ENCODE data around the gene ABCC3.
"Not testable (repeated sequence)": the region's sequence is repeated elsewhere in the genome, so short reads cannot be mapped to it uniquely, and the experiment has no call there.

The ABCC3 gene

GRCh38 chr17:50707289-50708049 lies 72.8 kb downstream of the ABCC3 start, which contains the start of gene ANKRD40:
Gene ANKRD40 (minus strand): TSS chr17:50707914. CDS start chr17:50707654, 260 bp downstream.
- DNase-seq (ENCODE audit: low spot score), result peak; percentile 89

- no peak for DNase-seq (ENCODE audit: low spot score)
Measured at GRCh38 chr17:50708050-50709000, 73.6 kb downstream of the ABCC3 start.

DNA sequence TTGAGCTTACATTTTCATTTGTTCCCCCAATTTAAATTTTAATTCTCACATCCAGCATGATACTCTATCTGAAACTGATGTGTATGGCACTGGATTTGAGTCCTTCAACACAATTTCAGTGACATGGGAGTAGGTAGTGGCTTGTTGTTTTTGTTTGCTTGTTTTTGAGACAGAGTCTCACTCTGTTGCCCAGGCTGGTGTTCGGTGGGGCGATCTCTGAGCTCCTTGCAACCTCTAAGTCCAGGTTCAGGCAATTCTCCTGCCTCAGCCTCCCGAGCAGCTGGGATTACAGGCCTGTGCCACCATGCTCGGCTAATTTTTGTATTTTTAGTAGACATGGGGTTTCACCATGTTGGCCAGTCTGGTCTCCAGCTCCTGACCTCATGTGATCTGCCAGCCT lies 74.4 kb downstream of the ABCC3 start:
- not testable (repeated sequence) for DNase-seq (ENCODE audit: low spot score)

DNA sequence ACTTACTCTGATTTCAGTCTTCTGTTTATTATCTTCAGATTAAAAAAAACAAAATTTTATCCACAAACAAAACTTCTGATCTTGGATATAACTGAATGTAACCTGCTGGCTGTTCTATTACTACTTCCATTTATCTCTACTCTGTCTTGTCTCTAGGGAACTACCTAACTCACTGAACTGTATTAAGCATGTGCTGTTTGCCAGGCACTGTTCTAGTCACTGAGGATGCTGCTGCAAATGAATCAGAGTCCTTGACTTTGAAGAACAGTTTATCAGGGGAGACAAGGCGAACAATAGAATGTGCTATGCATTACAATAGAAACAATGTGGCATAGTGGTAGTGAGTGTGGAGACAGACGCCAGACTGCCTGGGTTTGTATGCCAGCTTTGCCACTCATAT lies 75.3 kb downstream of the ABCC3 start:
- no peak for DNase-seq (ENCODE audit: low spot score)

- DNase-seq (ENCODE audit: low spot score), result no peak
Measured at GRCh38 chr17:50710650-50711049, 76.0 kb downstream of the ABCC3 start.

GRCh38 chr17:50712641-50713040 lies 78.0 kb downstream of the ABCC3 start:
- no peak for DNase-seq (ENCODE audit: low spot score)

DNA sequence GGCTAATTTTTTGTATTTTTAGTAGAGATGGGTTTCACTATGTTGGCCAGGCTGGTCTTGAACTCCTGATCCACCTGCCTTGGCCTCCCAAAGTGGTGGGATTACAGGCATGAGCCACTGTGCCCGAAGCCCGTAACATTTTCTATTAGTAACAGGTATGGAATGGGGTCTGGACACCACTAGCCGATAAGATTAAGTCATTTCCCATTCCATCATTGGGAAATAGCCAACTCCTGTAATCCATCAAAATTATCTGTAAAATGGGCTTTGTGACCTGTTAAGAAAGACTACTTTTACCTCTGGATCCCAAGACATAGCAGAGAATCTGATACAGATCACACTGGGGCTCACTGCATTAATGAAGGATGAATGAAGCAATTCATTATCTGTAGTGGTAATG lies 80.8 kb downstream of the ABCC3 start:
- no peak for DNase-seq (ENCODE audit: low spot score)

DNA sequence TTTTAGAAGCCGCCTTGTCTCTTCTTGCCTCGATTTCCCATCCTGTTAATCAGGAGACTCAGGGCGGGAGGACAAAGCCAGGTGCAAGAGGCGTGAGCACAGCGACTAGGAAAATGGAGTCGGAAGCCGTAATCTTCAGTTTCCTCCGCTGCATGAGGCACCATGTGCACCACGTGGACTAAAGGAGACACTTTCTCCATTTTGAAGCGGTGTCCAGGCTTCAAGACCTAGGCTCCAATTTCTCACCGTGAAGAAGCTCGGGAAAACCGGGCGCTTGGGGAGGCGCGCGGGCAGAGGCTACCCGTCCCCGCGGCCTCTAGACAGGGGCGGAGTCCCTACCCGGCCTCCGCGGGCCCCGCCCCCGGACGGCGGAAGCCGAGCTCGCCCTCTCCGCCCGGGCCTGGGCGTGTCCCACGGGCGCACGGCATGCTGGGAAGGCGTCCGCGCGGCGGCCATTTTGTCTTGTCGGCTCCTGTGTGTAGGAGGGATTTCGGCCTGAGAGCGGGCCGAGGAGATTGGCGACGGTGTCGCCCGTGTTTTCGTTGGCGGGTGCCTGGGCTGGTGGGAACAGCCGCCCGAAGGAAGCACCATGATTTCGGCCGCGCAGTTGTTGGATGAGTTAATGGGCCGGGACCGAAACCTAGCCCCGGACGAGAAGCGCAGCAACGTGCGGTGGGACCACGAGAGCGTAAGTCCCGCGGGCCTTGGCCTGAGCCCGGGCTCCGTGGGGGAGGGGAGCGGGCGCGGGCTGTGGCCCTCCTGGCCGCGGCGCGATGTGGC lies 84.7 kb downstream of the ABCC3 start, which contains the start of gene LUC7L3:
Gene LUC7L3, plus strand, starts transcription at position 460 of the 780 bp plus-strand sequence. Its CDS starts 130 bp downstream, at position 590.
- DNase-seq (ENCODE audit: low spot score), result peak; percentile 99

DNA sequence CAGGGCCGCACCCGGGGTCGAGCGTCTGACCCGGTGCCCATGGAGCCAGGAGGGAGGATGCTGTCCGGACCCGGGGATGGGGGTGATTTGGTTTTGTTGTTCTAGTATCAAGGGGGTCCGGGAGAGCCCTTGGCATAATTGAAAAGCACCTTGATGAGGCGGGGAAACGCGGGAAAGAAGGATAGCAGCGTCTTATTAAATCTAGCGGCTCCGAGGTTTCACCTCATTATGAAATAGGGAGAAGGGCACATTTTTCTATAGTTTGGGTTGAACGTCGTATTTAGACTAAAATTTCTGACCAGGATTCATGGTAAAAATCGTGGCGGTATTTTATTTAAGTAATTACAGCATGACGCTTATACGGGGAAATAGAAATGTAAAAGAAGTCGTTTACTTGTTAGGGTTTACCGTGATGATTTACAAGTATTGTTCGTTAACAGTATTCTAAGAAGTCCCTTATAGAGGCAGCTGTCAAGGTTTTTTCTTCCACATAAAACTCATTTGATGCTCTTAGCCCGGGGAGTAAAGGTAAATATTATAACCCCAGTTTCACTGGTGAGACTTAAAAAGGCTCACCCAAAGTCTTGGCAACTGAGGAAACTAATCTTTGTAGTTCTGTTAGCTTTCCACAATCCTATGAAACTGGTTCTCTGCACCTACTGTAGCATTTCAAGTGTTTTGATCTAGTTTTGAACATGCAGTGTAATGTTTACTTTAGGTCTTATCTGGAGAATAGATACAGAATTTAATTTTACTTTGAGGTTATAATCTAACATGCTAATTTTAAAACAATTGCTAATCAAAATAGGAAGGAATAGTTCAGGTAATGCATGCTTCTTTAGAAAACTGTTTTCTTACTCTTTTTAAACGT lies 85.5 kb downstream of the ABCC3 start:
- no peak for DNase-seq (ENCODE audit: low spot score)

GRCh38 chr17:50721194-50722010 lies 86.7 kb downstream of the ABCC3 start:
- DNase-seq (ENCODE audit: low spot score), result no peak

DNA sequence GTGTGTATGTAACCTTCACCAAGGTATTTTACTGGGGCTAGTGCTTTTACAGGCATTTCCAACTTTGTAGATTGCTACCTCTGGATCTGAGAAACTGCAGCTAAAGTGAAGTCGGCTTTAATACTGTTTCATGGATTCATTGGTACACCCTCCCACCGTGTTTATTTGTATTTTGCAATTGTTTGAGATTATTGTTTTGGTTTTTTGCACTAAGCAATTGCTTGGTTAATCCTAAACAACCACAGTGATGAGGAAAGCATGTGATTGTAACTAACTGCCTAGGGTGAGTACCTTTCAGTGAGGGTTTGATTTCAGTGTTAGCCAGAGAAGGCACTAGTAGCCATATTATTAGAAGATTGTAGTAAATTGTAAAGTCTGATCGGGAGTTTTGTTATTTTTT lies 88.1 kb downstream of the ABCC3 start:
- DNase-seq (ENCODE audit: low spot score), result no peak

- DNase-seq (ENCODE audit: low spot score), result not testable (repeated sequence)
Measured at GRCh38 chr17:50724622-50725021, 89.9 kb downstream of the ABCC3 start.

DNA sequence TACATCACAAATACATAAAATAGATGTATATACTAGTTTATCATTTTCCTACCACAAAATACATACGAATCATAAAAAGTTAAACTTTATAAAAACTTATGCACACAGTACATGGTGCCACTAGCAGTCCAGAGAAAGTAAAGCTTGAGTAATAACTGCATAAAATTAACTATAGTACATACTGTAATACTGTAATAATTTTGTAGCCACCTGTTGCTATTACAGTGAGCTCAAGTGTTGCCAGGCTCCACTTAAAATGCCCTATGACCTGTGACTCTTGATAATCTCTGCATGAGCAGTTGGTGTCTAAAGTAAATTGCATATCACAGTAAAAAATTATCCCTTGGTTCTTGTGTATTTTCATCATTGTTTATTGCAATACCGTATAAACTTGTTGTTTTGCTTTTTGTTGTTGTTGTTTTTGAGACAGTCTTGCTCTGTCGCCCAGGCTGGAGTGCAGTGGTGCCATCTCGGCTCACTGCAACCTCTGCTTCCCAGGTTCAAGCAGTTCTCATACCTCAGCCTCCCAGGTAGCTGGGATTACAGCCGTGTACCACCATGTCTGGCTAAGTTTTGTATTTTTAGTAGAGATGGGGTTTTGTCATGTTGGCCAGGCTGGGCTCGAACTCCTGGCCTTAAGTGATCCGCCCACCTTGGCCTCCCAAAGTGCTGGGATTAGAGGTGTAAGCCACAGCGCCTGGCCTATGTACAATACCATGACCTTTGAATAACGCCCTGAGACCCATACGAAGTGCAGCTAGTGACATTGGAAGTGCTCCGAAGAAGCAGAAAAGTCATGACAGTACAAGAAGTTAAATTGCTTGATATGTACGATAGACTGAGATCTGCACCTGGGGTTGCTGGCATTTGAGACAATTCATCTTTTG lies 91.3 kb downstream of the ABCC3 start:
- no peak for DNase-seq (ENCODE audit: low spot score)

DNA sequence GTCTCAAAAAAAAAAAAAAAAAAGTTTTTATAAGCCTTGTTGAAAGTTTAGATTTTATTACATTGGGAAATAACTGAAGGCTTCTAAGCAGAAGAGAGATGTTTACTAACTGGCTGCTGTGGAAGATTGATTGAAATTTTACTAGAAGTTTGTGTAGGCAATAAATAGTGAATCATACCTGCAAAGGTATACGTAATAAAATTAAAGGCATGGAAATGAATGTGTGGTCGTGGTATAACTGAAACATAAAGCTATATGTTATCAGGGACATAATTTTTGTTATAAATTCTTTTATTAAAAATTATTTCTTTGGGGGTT lies 93.4 kb downstream of the ABCC3 start:
- DNase-seq (ENCODE audit: low spot score), result no peak

DNA sequence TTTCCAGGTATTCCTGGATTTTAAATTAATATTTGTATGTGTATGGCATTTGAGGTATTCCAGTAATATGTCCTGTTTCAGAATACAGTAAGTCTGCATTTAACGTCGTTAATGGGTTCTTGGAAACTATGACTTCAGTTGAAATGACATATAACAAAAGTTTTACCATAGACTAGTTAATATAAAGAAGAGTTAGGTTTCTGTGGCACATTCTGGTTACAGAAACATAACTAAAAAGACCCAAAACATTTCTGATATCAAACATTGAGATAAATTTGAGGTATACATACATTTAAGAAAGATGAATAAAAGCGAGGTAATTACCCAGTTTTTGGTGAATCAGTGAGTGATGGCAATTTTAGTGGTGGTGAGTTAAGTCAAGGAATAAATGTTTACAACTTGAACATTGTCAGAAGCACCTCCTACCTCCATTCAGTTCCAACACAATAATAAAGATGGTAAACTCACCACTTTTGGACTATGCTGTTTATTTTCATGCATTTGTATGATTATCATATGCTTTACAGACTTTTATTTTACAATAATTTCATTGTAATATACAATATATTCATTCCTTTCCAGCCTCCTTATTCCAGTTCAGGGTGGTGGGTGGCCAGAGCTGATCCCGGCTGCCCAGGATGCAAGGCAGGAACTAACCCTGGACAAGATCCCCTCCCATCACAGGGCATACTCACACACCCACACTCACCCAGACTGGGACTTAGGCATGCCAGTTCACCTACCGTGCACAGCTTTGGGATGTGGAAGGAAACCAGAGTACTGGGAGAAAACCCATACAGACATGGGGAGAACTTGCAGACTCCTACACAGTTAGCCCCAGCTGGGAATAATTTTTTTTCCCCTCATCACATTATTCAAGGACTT lies 94.4 kb downstream of the ABCC3 start:
- no peak for DNase-seq (ENCODE audit: low spot score)

DNA sequence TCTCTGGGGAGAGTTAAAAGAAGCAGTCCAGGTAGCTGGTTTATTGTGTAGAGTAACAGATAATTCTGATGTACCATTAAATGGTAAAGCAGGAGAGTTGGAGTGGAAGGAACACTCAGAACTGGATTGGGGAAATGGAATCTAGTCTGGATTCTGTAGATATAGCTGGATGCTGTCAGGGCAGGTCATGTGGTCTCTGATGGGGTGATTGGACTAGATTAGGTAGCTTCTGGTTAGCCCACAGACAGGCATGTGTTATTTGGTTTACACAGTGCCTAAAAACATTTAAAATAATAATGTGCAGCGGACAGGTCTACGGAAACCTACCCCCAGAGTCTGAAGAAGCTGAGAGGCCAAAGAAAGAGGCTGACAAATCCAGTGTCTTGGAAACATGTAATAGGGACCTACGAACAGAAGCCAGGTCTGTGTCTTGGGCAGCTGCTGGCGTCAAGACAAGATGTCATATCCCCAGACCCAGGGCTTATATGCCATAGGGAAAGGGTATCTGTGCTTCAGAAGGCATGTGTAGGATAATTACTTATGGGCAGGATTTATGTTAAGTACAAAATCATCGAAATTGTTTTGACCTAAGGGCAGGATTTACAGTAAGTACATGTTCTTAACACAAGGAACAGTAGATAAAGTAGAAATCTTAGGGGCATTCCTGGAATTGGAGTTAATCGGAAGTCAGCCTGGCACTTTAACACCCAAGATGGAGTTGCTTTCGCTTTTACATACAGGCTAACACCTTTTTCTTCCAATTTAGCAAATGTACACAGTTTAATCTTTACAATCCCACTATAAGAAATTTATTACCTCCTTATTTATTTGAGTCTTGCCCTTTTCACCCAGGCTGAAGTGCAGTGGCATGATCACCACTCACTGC lies 97.1 kb downstream of the ABCC3 start:
- DNase-seq (ENCODE audit: low spot score), result no peak

DNA sequence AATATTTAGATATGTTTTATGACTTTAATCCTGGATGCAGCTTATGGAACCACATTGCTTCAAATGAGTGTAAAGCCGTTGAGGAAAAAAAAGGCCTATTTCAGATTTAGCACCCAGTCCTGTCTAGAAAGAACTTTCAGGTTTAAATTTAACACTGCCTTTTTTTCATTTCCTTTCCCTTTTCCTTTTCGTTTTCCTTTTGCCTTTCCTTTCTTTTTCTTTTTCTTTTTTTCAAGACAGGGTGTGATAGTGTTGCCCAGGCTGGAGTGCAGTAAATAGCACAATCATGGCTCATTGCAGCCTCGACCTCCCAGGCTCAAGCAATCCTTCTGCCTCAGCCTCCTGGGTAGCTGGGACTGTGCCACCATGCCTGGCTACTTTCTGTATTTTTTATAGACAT lies 100.6 kb downstream of the ABCC3 start:
- no peak for DNase-seq (ENCODE audit: low spot score)

Measured in ecto neural progenitor cell (in vitro differentiated cells).